Iris pigment epithelial cell (primary cell): ENCODE data around the gene RNF212.

Experiments used
- DNase-seq: peaks from one replicate; pipeline ENCODE4 v3.0.0-alpha.2; 2011; ENCODE audit warnings: low read depth

Gene RNF212

DNA sequence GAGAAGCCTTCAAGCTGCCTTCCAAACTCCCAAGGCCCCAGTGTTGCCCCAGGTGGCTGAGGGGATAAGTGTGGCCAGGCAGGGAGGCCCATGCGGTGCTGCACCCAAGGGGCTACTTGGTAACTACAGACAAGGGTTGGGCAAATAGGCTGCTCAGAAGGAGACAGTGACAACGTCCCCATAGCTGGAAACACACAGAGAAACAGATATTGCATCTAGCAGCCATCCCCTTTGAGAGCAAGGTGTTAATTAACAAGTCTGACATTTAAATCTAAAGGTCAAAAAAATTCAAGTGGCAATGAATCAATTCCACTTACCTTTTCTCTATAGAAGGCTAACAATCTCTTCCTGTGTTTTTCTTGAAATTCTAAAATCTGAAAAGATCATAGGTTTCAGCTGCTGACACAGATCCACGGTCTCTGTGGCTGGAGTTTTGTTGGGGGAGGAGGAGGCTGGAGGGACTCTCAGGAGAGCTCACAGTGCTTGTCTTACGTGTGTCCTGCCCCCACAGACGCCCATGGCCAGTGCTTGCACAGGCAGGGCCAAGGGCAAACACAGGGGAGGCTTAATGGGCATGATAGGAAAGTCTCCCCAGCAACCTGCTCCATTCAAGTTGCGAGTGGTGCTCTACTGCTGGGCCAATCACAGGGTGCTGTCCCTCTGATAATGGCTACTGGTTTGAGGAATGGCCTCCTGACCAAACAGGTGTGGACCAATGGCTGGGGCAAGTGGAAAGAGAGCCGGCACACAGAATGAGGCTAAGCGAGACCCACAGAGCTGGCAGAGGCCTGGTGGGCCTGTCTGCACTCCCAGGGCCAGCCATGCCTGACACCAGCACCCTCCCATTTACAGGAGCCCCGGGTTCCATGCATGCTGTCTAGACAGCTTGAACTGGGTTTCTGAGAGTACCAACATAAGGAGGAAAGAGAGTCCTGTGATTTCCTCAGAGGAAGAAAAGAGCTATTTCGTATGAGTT is 22.6 kb downstream of the RNF212 start:
- no peak for DNase-seq

DNA sequence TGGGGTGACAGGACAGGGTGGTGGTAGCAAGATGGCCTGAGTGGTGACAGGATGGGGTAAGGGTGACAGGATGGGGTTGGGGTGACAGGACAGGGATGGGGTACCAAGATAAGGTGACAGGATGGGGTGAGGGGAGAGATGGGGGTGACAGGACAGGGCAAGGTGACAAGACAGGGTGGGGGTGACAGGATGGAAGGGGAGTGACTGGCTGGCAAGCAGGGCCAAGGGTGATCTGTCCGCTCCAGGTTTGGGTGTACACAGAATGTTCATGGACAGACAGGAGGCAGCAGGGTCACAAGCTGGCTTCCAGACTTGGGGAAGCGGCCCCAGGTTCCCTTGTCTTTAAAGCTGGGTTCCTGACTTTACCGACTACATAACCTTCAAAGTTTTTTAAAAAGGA is 23.3 kb downstream of the RNF212 start:
- no peak for DNase-seq

DNA sequence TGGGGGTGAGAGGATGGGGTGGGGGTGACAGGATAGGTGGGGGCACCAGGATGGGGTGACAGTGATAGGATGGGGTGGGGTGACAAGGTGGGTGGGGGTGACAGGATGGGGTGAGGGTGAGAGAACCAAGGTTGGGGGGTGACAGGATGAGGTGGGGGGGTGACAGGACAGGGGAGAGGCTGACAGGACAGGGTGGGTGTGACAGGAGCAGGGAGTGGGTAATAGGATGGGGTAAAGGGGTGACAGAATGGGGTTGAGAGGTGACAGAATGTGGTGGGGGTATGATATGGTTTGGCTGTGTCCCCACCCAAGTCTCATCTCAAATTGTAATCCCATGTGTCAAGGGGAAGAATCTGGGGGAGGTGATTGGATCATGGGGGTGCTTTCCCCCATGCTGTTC is 26.0 kb downstream of the RNF212 start:
- no peak for DNase-seq

DNA sequence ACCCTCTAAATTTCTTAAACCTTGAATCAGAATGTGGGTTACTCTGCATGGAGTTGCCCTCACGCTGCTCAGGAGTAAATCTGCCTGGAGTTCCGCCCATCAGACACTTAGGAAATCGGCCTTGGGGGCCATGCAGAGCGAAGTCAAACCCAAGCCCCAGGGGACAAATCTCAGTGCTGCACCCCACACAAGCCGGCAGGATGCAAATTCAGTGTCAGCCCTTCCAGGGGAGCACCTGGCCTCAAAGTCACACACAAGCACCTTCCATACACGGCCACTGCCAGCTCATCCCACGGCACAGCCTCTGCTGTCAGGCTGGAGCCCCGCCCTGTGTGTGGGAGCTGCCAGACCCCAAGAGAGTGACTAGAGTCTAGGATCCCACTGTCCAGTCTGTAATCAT is 27.4 kb downstream of the RNF212 start:
- no peak for DNase-seq

DNA sequence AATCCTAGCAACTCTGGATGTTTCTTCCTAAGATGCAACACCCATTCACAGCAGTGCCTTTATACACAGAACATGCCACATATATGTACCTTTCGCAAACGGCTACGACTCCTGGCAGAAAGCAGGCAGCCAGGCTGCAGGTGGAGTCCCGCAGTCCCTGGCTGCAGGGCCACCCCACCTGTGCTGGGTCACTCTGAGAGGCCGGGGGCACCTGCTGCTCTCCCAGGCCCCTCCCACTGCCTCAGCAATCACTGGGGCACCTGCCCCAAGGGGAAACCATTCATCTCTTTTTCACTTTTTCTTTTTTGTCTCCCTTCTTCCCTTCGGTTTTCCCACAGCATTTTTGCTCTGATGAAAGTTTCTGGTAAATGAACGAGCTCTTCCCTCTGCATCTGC is 28.0 kb downstream of the RNF212 start:
- DNase-seq = no peak

DNA sequence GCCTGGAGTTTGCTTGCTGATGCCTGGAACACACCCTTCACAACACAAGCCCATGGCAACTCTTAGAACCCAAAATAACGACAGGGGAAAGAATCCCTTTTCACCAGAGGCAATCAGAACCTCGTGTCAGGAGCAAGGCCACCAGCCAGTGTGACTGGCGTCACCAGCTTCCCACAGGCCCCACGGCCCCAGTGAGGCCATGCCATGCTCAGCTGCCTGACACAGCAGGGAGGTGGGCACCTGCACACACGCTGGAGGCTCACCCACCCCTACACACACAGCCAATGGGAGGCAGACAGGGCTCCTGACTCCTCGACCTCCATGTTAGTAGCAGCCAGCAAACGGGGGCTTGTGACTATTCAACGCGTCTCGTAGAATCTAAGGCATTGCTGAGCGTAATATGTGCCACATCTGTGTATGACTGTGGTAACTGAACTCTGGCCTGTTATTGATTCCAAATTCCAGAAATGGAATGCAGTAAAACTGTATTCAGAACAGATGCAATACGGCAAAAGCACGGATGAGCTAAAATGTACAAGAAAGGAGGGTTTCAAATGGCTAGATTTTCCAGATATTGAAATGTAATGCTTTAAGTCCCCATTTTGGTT is 28.5 kb downstream of the RNF212 start:
- DNase-seq = no peak

DNA sequence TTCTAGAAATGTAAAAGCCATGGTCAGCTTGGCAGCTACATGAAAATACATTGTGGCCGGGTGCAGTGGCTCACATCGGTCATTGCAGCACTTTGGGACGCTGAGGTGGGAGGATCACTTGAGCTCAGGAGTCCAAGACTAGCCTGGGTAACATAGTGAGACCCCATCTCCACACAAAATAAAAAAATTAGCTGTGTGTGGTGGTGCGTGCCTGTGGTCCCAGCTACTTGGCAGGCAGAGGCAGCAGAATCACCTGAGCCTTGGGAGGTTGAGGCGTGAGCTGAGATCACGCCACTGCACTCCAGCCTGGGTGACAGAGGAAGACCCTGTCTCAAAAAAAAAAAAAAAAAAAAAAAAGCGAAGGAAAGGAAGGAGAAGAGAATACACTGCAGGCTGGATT is 29.0 kb downstream of the RNF212 start:
- no peak for DNase-seq

DNA sequence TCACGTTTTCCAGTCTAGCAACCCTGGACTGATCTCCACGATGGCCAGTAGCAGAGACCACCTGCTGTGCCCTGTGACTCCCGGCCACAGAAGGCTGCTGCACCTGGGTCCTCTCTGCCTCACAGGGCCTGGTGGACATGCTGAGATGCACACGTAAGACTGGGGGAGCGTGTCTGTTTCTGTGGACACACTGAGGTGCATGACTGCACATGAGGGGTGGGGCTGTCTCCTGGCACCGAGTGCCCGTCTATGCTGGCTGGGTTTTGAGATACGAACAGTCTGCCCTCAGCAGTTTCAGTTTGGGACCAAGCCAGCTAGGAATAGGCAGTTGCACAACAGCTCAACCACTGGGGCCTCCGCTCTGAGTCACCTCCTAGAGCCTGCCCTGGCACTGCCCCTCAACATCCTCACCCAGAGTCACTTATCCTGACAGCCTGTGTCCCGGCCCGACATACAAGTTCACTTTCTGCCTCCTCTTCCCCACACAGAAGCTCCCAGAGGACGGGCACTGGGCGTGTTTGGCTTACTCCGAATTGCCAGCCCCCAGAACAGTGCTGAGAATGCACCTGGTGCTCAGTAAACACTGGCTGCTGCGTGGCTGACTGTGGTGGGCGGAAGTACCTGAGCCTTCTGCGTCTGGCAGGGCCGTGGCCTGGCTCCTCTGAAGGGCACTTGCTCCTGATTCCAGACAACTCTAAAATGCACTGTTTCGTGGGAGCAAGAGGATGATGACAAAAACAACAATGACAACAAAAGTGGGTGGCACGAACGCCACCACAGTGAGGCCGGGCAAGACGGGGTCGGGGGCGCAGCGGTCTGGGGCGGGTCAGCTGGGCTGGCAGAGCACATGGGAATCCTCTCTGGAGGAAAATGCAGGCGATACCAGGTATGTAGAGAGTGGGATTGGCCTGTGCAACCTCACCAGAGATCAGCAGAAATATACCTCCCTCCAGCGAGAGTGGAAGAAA is 30.9 kb downstream of the RNF212 start:
- DNase-seq = peak; percentile 73

DNA sequence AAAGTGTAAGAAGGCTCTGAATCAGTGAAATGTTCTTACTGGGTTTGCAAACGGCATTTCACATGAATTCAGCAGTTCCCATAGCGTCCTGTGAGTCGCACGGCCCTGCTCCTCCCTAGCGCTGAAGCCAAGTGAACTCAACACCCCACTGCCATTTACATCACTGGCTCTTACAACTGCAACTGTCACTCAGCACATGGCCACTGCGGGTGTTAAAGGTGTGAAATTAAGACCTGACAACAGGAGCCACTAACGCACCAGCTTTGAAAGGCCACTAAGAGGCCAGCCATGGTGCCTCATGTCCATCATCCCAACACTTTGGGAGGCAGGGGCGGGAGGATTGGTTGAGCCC is 31.7 kb downstream of the RNF212 start:
- peak; percentile 12 for DNase-seq

DNA sequence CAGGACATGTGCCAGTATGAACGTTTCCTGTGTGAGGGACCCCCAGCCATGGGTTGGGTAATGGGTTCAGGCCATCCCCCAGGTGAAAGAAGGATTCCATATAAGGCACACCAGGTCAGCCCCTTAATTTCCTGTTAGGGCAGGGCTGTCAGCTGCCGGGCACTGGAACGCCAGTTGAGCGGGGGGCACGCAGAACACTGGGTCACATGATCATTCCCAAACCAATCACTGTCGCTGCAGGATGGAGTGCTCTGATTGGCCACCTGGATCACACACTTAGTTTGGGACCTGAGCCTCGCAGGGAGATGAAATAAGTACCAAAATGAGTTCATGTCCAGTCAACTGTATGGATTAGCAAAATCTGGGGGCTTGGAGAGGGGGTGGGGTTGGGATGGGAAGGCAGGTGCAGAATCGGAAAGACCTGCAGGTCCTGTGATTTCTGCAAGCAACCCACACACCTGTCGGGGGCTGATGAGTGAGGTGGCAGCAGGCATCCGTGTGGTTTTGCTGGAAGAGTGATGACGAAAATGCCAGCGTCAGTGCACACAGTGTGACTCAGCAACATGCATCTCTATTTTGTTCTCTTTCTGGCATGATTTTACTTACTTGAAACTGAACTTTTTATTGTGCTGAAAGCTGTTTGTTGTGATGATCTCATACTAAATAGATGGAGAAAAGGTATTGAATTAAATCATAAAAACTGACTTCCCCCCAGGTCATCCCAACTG is 32.2 kb downstream of the RNF212 start:
- peak; percentile 25 for DNase-seq

DNA sequence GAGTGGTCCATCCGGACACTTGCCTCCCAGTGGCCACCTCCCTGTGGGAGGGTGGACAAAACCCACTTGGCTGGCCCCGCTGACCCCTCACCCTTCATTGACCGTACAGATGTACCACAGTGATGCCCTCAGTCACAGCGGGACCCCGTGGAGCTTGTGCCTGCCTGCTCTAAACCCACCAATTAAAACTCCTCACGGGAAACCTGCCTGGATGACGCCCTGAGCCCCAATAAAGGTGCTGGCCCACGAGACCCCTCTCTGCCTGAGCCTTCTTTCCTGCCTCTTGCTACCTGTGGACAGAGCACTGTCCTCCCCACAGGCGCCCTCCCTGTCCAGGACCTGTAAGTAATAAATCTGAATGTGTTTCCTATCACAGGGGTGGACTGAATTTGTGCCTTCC is 32.9 kb downstream of the RNF212 start:
- no peak for DNase-seq

DNA sequence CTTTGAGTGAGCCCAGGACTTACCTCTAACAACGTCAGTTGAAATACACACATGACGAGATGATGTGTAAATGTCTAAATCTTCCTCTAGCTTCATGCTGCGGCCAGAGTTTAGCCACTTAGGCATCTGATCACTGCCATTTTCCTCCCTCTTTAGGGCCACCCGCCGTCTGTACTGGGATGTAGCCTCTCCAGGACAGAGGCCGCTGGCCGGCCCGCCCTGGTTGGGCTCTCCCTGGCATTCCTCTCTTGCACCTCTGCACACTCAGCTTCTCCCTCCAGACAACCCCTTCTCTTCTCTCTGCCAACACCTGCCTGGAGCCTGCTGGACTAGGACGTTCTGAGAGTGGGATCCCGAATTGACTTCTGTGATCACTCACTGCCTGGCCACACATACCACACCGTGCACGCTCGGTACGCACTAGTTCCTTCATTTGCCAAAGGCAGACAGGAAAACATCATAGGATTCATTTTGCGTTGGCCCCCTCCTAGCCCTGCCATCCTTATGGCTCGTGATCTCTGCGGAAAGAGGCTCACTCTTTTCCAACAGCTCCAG is 33.6 kb downstream of the RNF212 start:
- DNase-seq = no peak

DNA sequence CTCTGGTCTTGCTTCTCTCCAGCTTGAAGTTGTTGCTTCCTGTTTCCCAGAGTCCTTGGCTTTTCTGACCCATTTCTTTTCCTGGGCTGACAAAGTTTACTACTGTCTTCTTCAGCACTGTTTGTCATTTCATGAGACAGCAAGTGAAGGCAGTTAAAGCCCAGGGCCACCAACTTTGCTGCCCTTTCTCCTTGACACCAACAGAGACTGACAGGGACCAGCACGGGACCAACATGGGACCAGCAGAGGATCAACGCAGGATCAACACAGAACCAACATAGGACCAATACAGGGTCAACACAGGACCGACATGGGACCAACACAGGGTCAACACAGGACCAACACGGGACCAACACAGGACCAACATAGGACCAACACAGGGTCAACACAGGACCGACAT is 34.9 kb downstream of the RNF212 start:
- no peak for DNase-seq

DNA sequence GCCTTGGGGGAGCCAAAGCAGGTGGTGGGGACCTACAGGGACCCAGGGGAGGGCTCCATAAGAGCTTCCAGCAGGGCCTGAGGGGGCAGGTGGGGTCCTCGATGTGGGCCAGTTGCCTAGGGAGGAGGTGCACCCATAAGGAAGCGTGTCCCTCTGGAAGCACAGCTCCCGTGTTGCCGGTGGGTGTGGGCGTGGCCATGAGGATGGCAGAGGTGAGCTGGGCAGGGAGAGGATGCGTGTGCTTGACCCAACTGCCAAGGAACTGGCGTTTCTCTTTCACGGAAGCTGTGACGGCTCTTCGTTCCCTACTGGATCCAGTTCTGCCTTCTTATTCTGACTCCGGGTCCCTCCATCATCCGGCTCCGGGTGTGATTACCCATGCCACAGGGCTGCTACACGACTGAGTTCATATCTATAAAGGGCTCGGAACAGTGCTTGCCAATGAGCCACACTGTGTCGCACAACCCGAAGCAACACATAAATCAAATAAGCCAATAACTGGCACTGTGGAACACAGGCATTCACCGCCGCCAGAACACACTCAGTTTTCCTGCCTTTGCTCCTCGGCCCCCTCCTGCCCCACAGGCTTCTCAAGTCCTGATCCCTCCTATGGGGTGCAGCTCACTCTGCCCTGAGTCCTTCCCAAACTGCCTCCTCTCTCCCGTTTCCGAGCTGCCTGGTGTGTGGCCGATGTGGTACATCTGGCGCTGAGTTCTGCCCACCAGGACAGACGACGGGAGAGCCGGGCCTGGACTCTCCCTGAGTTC is 35.5 kb downstream of the RNF212 start:
- no peak for DNase-seq

DNA sequence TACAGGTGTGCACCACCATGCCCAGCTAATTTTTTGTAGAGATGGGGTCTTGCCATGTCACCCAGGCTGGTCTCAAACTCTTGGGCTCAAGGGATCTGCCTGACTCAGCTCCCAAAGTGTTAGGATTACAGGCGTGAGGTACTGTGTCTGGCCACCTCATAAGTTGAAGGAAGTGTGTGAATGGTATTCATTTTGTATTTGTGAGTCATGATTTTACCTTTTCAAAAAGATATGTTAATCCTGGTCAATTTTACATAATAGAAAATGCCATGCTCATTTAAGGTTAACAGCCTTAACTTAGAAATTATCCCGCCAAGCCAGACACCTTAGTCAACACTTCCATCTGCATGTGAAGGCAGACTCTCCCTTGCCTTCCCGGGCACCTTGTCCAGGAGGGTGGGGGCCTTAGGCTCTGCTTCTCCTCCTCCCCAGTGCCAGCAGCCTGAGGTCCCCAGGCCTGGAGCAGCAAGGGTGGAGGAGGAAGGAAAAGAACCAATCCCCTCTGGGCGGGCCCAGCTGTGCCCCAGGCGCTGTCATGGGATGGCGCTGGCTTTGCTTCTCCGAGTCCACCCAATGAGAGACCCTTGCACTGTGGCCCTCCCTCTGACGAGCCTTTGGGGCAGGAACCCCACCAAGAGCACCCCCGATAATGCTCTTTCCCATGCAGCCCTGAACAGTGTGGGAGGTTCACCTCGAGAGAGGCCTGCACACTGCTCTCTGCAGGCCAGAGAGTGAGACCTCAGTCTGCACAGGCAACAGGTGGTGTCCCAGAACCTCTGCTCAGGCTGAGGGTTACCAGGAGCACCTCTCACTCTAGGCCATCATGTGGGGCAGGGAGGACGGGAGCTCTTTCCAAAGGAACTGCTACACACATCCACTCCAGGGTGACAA is 37.3 kb downstream of the RNF212 start:
- no peak for DNase-seq

DNA sequence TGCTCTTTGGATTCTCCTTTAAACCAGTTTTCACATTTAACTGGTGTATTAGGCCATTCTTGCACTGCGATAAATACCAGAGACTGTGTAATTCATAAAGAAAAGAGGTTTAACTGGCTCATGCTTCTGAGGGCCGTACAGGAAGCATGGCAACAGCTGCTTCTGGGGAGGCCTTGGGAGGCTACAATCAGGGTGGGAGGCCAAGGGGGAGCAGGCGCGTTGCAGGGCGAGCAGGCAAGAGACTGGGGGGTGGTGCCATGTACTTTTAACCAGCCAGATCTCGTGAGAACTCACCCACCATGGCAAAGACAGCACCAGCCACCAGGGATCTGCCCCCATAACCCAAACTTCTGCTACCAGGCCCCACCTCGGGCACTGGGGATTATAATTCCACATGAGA is 38.1 kb downstream of the RNF212 start:
- DNase-seq = no peak

DNA sequence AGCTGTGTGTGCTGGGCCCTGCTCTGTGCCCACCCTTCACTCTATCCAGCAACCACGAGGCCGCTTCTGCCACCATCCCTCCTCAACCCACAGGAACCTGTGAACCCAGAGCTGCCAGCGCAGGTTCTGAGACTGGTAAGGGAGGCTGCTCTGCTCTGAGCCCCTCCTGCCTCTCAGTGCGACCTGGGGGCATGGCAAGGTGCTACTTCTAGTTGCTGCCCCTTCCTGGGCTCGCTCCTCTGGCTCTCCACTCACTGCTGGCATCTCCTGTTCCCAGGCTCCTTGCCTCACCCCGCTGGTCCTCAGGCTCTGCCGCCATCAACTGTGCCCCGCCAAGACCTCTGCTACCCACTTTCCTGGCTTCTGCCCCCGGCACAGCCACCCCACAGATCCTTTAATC is 39.3 kb downstream of the RNF212 start:
- DNase-seq = no peak

DNA sequence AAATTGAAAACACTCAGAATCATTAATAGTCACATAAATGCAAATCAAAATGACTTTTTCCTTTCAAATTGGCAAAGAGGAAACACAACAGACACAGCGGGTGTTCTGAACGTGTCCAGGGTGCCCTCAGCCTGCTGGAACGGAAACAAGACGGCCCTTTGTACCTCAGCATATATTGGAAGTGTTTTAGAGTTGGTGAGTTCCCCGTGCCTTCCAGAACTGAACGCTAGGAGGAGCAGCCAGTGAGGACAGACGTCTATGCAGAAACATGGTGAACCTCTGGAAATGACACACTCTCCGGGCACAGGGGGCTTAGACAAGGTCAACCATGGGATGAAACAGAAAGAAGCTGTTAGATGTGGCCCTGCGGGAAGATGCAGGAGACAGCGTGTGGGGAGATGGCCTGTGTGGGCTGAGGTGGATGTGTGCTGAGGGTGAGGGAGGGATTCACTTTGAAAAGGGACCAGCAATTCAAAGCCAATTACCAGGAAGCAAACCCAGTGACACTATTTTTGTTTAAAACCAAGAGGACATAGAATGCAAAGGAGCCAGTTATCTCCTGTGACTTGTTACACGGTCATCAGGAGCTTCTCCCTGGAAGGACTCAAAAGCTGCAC is 40.4 kb downstream of the RNF212 start:
- DNase-seq = peak; percentile 65

DNA sequence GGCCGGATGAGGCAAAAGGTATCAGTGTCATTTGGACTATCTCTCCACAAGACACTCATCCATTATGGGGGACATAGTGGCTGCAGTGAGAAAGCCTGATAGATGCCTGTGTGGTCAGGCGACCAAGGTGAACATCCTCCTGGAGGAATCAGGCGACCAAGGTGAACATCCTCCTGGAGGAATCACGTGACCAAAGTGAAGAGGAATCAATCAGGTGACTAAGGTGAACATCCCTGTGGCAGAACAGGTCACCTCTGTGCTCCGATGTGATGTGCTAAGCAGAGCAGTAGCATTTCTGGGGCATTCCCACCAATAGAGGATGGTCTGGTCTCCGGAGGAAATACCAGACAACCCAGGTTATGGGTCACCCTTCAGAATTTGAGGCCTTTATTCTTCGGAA is 44.0 kb downstream of the RNF212 start:
- no peak for DNase-seq
